Keratinocyte (primary cell): Measurements from ENCODE around the gene PPP1R3C. TPM values are rescaled to one million over a fixed set of nuclear protein-coding genes. Genes with fewer than 3 reads are reported as not detected.

Source experiments
- DNase-seq: peaks from one replicate; pipeline ENCODE4 v3.0.0-alpha.2; 2011; ENCODE audit warnings: low read depth, missing footprints, low spot score
- FAIRE-seq: peaks from 2 replicates; lab custom pipeline; 2011; peaks lifted over from hg19 to GRCh38; lab: Jason Lieb, UNC
- H2AFZ ChIP-seq: 2 replicates; pipeline ENCODE4 v1.6.0; 2012; ENCODE audit warnings: low read length, control low read depth, inconsistent platforms; ENCODE audit not compliant: control insufficient read depth
- H3K27ac ChIP-seq: 2 replicates; pipeline ENCODE4 v1.5.1; 2011; ENCODE audit warnings: low read length; ENCODE audit not compliant: control insufficient read depth, insufficient read depth
- H3K27me3 ChIP-seq: 3 replicates; pipeline ENCODE4 v1.6.0; 2011; ENCODE audit warnings: low read length; ENCODE audit not compliant: control insufficient read depth, insufficient read depth; ENCODE audit errors: extremely low read depth
- H3K36me3 ChIP-seq, 2 experiments: 2 replicates in 1 of 2; 3 replicates in 1 of 2; pipeline ENCODE4 v1.5.1; 2011; ENCODE audit warnings: low read length in 2 of 2, mild to moderate bottlenecking in 1 of 2; ENCODE audit not compliant: control insufficient read depth in 2 of 2, insufficient read depth in 2 of 2; ENCODE audit errors: extremely low read depth in 1 of 2
- H3K4me1 ChIP-seq: 3 replicates; pipeline ENCODE4 v1.5.1; 2011; ENCODE audit warnings: low read length; ENCODE audit not compliant: control insufficient read depth, insufficient read depth; ENCODE audit errors: extremely low read depth
- H3K4me2 ChIP-seq: 3 replicates; pipeline ENCODE4 v1.6.0; 2011; ENCODE audit warnings: low read depth, low read length; ENCODE audit not compliant: control insufficient read depth, insufficient read depth; ENCODE audit errors: extremely low read depth
- H3K4me3 ChIP-seq, 3 experiments: fragments of 200-600 bp in 1 of 3; sonication (generic) in 1 of 3; 2 replicates in 2 of 3; 3 replicates in 1 of 3; pipeline ENCODE4 v1.5.1; 2011 to 2016; ENCODE audit warnings: low read length in 3 of 3, mild to moderate bottlenecking in 3 of 3, control low read depth in 2 of 3, inconsistent platforms in 1 of 3, low read depth in 1 of 3, mixed read lengths in 1 of 3, mixed run types in 1 of 3, moderate library complexity in 1 of 3; ENCODE audit not compliant: control insufficient read depth in 2 of 3, insufficient read depth in 2 of 3; ENCODE audit errors: extremely low read depth in 1 of 3
- H3K79me2 ChIP-seq: 2 replicates; pipeline ENCODE4 v1.6.0; 2012; ENCODE audit warnings: low read length; ENCODE audit not compliant: control insufficient read depth, insufficient read depth
- H3K9ac ChIP-seq: 3 replicates; pipeline ENCODE4 v1.6.0; 2011; ENCODE audit warnings: low read length; ENCODE audit not compliant: control insufficient read depth, insufficient read depth; ENCODE audit errors: extremely low read depth
- H3K9me1 ChIP-seq: 3 replicates; pipeline ENCODE4 v1.6.0; 2011; ENCODE audit warnings: low read length; ENCODE audit not compliant: control insufficient read depth, insufficient read depth; ENCODE audit errors: extremely low read depth
- H3K9me3 ChIP-seq: 2 replicates; pipeline ENCODE4 v1.5.1; 2012; ENCODE audit warnings: low read depth, low read length; ENCODE audit not compliant: control insufficient read depth
- H4K20me1 ChIP-seq: 3 replicates; pipeline ENCODE4 v1.6.0; 2011; ENCODE audit warnings: low read length; ENCODE audit not compliant: control insufficient read depth, insufficient read depth; ENCODE audit errors: extremely low read depth
- EZH2 ChIP-seq: IDR thresholded peaks from one replicate; pipeline ENCODE4 v1.6.1; 2012; ENCODE audit warnings: inconsistent platforms, mild to moderate bottlenecking, low read length, moderate library complexity
- dilution Hi-C: fragments of 300-500 bp; cut with MboI; formaldehyde crosslinking; loops from one replicate; pipeline ENCODE4 v1.7.0; 2020; ENCODE audit warnings: low sequenced_read_pairs; ENCODE audit not compliant: extremely low pct_ligation_motif_present
- polyA plus RNA-seq, 5 experiments: library from polyadenylated mRNA; depleted of rRNA in 3 of 5; stranded (reverse) in 3 of 5; stranded (forward) in 1 of 5; unstranded in 1 of 5; fragments of >200 nt; gene quantifications; 1 replicate in 1 of 5; 2 replicates in 3 of 5; 3 replicates in 1 of 5; pipeline versions ENCODE4 v1.2.1 to v1.2.3, GENCODE V29; 2011 to 2012; ENCODE audit warnings: missing spikeins in 2 of 5, low read depth in 1 of 5, low replicate concordance in 1 of 5
- TF ChIP-seq, protein P1 (sequence below), 3 experiments: IDR thresholded peaks in 1 of 3; conservative IDR thresholded peaks in 1 of 3; optimal IDR thresholded peaks in 1 of 3; 2 replicates in 2 of 3; 3 replicates in 1 of 3; pipeline versions ENCODE3 to v1.5.1; 2011; ENCODE audit warnings: low read length in 3 of 3, mild to moderate bottlenecking in 3 of 3, moderate library complexity in 2 of 3, control low read depth in 1 of 3, inconsistent platforms in 1 of 3; ENCODE audit not compliant: insufficient read depth in 2 of 3; ENCODE audit errors: extremely low read depth in 1 of 3

Gene PPP1R3C
- polyA plus RNA-seq, 1 donor (not counting 4 experiments of a cell fraction or from before 2014, with no cell fraction given), result 7.3 TPM

- H3K36me3 ChIP-seq, result peaks cover 4 to 18% of the 10 kb centered on the region in 2 experiments
- DNase-seq, result no peak
- H3K27ac ChIP-seq, result no peak overlapping the region
- no peak overlapping the region for H3K4me3 ChIP-seq
- no peak overlapping the region for H3K9ac ChIP-seq
- no peak overlapping the region for H2AFZ ChIP-seq
- dilution Hi-C loops, result no loop called here
- peaks cover 23% of the 10 kb centered on the region for H3K4me1 ChIP-seq
- no peaks in the 10 kb centered on the region for H3K27me3 ChIP-seq
- no peaks in the 10 kb centered on the region for H3K9me1 ChIP-seq
- H3K9me3 ChIP-seq, result no peaks in the 10 kb centered on the region
- TF ChIP-seq, protein P1, sequence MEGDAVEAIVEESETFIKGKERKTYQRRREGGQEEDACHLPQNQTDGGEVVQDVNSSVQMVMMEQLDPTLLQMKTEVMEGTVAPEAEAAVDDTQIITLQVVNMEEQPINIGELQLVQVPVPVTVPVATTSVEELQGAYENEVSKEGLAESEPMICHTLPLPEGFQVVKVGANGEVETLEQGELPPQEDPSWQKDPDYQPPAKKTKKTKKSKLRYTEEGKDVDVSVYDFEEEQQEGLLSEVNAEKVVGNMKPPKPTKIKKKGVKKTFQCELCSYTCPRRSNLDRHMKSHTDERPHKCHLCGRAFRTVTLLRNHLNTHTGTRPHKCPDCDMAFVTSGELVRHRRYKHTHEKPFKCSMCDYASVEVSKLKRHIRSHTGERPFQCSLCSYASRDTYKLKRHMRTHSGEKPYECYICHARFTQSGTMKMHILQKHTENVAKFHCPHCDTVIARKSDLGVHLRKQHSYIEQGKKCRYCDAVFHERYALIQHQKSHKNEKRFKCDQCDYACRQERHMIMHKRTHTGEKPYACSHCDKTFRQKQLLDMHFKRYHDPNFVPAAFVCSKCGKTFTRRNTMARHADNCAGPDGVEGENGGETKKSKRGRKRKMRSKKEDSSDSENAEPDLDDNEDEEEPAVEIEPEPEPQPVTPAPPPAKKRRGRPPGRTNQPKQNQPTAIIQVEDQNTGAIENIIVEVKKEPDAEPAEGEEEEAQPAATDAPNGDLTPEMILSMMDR (optimal IDR thresholded peaks at IDR 0.05 in 1 of 3, IDR thresholded peaks at IDR 0.05 in 1 of 3, conservative IDR thresholded peaks at IDR 0.05 in 1 of 3; ENCODE audit: extremely low read depth in 1 of 3, insufficient read depth in 2 of 3, low read length in 3 of 3), result no peak
- no peak for TF ChIP-seq EZH2
- no peaks in the 10 kb centered on the region for H3K79me2 ChIP-seq
- no peaks in the 10 kb centered on the region for H4K20me1 ChIP-seq
- H3K4me2 ChIP-seq, result no peak overlapping the region
- no peak for FAIRE-seq
Observed at GRCh38 chr10:91630625-91631024, 2.2 kb downstream of the PPP1R3C start.

DNA sequence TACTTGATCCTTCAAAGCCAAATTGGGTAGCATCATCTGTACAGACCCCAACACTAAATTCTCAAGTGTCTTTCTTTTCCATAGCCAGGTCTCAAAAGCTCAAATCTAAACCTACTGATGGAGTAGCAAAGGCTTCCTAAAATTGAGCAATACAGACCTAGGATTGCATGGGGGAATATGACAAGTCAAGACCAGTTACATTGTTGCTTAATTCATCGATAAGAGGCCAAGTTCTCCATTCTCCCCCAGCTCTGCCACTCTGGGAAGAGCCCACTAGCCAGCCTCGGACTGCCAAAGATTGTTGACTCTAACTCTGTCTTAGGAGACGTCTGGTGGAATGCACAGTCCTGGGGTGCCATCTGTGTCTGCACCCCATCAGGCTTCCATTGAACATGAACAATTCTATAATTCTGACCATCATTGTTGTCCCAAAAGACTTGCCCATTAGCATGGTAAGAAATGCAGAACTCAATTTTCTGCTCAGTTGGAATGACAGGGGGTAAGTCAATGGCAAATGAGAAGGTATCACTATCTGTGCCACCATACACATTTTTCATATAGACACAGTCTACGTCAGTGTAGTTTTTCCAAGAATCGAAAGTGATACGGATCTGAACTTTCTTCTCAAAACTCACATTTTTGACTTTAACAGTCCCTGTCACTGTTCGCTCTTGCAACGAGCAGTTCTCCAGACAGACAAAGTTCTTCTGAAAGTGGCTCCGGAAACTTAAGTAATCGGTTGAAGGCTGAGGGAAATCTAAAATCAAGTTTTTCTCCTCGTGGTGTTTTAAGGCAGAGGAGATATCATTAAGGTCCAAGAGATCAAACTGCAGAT is 2.9 kb downstream of the PPP1R3C start:
- Histone ChIP-seq H3K27ac (no peak overlapping the region), H3K79me2 (no peaks in the 10 kb centered on the region), H3K9ac (no peak overlapping the region), H4K20me1 (no peaks in the 10 kb centered on the region), H3K4me2 (peak overlapping the region; percentile 17), H3K27me3 (no peaks in the 10 kb centered on the region), H3K4me3 (no peak overlapping the region), H3K9me3 (no peaks in the 10 kb centered on the region), H2AFZ (no peak overlapping the region), H3K4me1 (peaks cover 20% of the 10 kb centered on the region), H3K9me1 (no peaks in the 10 kb centered on the region), H3K36me3 (peaks cover 4 to 18% of the 10 kb centered on the region in 2 experiments)
- dilution Hi-C loops, result no loop called here
- TF ChIP-seq EZH2, result no peak
- FAIRE-seq (no peak), DNase-seq (no peak)
